ENCODE data around the gene BCAM.
A peak's percentile ranks its signal among the peaks of the same experiment; 100 is the strongest.

The BCAM gene

GRCh38 chr19:44795398-44795987, 13.4 kb upstream of the BCAM start:
- peak overlapping the region; percentile 76 for H3K27ac ChIP-seq
- TF ChIP-seq CTCF (conservative IDR thresholded peaks at IDR 0.05) (no peak), ZFX (IDR thresholded peaks at IDR 0.05) (no peak)

GRCh38 chr19:44796701-44797115, 12.2 kb upstream of the BCAM start:
- peak overlapping the region; percentile 76 for H3K27ac ChIP-seq

GRCh38 chr19:44799627-44800346, 9.1 kb upstream of the BCAM start:
- no peak overlapping the region; the same call in 1 of the 2 replicates for H3K27ac ChIP-seq
- TF ChIP-seq CTCF (conservative IDR thresholded peaks at IDR 0.05) = no peak
- no peak for TF ChIP-seq ZFX (IDR thresholded peaks at IDR 0.05)

More at GRCh38 chr19:44796701-44797115, 12.2 kb upstream of the BCAM start:
- no peak for TF ChIP-seq CTCF (conservative IDR thresholded peaks at IDR 0.05)
- TF ChIP-seq ZFX (IDR thresholded peaks at IDR 0.05) = no peak

GRCh38 chr19:44800461-44800860, 8.4 kb upstream of the BCAM start:
- H3K27ac ChIP-seq = no peak overlapping the region; the same call in 1 of the 2 replicates
- TF ChIP-seq ZFX (IDR thresholded peaks at IDR 0.05) (no peak), CTCF (conservative IDR thresholded peaks at IDR 0.05) (peak; percentile 65)

GRCh38 chr19:44803442-44804428, 5.2 kb upstream of the BCAM start:
- TF ChIP-seq ZFX (IDR thresholded peaks at IDR 0.05) = no peak
- no peak for TF ChIP-seq CTCF (conservative IDR thresholded peaks at IDR 0.05)
- peak overlapping the region; percentile 43 for H3K27ac ChIP-seq

- peak overlapping the region; percentile 61 for H3K27ac ChIP-seq
- TF ChIP-seq CTCF (conservative IDR thresholded peaks at IDR 0.05) = no peak
- no peak for TF ChIP-seq ZFX (IDR thresholded peaks at IDR 0.05)
Observed at GRCh38 chr19:44806291-44806690, 2.6 kb upstream of the BCAM start.

Data from C4-2B (cell line).